GM23338 (cell line): ENCODE results near the gene DLG2.

ENCODE experiments used
- CREB1 ChIP-seq: fragments of 250-450 bp; sonication (Bioruptor Pico); IDR thresholded peaks from 2 replicates; pipeline ENCODE4 v1.5.0; 2020; ENCODE audit warnings: low read depth, mild to moderate bottlenecking, moderate library complexity
- EZH2 ChIP-seq: fragments of 200-600 bp; sonication (generic); IDR thresholded peaks from one replicate; pipeline ENCODE4 v1.8.0; 2017; ENCODE audit warnings: antibody characterized with exemption, mild to moderate bottlenecking, low read depth; ENCODE audit not compliant: unreplicated experiment
- EZH2phosphoT487 ChIP-seq: fragments of 200-600 bp; sonication (generic); IDR thresholded peaks from one replicate; pipeline ENCODE4 v1.8.1; 2018; ENCODE audit warnings: antibody characterized with exemption; ENCODE audit not compliant: unreplicated experiment
- JUNB ChIP-seq: IDR thresholded peaks from one replicate; pipeline ENCODE4 v1.6.1; 2016; ENCODE audit warnings: antibody characterized with exemption; ENCODE audit not compliant: unreplicated experiment
- POLR2AphosphoS5 ChIP-seq: IDR thresholded peaks from 2 replicates; pipeline ENCODE4 v1.6.1; 2016; ENCODE audit warnings: antibody characterized with exemption, low read depth
- STAT1 ChIP-seq: IDR thresholded peaks from one replicate; pipeline ENCODE4 v1.6.1; 2016; ENCODE audit warnings: antibody characterized with exemption; ENCODE audit not compliant: unreplicated experiment
- ZNF114 ChIP-seq: fragments of 250-450 bp; sonication (Bioruptor Pico); IDR thresholded peaks from 2 replicates; pipeline ENCODE4 v1.5.0; 2020; ENCODE audit warnings: mild to moderate bottlenecking, moderate library complexity
- ZNF331 ChIP-seq: fragments of 250-450 bp; sonication (Bioruptor Pico); IDR thresholded peaks from 2 replicates; pipeline ENCODE4 v1.5.0; 2020; ENCODE audit warnings: low read depth, mild to moderate bottlenecking, moderate library complexity
- TF ChIP-seq, protein P1 (sequence below), 2 experiments: fragments of 200-600 bp in 1 of 2; sonication (generic) in 1 of 2; conservative IDR thresholded peaks; 2 replicates each; pipeline versions ENCODE4 v1.5.1 to v1.6.1; 2016 to 2017; ENCODE audit warnings: antibody characterized with exemption in 2 of 2, low read depth in 2 of 2, mild to moderate bottlenecking in 2 of 2, moderate library complexity in 1 of 2
- TF ChIP-seq, protein P2 (sequence below): IDR thresholded peaks from one replicate; pipeline ENCODE4 v1.6.1; 2018; ENCODE audit warnings: antibody characterized with exemption; ENCODE audit not compliant: unreplicated experiment
- TF ChIP-seq, protein P3 (sequence below): IDR thresholded peaks from 2 replicates; pipeline ENCODE4 v1.6.1; 2016; ENCODE audit warnings: antibody characterized with exemption

- TF ChIP-seq, protein P1, sequence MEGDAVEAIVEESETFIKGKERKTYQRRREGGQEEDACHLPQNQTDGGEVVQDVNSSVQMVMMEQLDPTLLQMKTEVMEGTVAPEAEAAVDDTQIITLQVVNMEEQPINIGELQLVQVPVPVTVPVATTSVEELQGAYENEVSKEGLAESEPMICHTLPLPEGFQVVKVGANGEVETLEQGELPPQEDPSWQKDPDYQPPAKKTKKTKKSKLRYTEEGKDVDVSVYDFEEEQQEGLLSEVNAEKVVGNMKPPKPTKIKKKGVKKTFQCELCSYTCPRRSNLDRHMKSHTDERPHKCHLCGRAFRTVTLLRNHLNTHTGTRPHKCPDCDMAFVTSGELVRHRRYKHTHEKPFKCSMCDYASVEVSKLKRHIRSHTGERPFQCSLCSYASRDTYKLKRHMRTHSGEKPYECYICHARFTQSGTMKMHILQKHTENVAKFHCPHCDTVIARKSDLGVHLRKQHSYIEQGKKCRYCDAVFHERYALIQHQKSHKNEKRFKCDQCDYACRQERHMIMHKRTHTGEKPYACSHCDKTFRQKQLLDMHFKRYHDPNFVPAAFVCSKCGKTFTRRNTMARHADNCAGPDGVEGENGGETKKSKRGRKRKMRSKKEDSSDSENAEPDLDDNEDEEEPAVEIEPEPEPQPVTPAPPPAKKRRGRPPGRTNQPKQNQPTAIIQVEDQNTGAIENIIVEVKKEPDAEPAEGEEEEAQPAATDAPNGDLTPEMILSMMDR (conservative IDR thresholded peaks at IDR 0.05; ENCODE audit: low read depth in 2 of 2), result no peak
- TF ChIP-seq POLR2AphosphoS5 (no peak), EZH2 (no peak), ZNF114 (no peak), JUNB (no peak), EZH2phosphoT487 (no peak), CREB1 (CRISPR knock-in tag) (no peak), ZNF331 (CRISPR knock-in tag) (no peak), STAT1 (no peak)
- TF ChIP-seq, protein P2, sequence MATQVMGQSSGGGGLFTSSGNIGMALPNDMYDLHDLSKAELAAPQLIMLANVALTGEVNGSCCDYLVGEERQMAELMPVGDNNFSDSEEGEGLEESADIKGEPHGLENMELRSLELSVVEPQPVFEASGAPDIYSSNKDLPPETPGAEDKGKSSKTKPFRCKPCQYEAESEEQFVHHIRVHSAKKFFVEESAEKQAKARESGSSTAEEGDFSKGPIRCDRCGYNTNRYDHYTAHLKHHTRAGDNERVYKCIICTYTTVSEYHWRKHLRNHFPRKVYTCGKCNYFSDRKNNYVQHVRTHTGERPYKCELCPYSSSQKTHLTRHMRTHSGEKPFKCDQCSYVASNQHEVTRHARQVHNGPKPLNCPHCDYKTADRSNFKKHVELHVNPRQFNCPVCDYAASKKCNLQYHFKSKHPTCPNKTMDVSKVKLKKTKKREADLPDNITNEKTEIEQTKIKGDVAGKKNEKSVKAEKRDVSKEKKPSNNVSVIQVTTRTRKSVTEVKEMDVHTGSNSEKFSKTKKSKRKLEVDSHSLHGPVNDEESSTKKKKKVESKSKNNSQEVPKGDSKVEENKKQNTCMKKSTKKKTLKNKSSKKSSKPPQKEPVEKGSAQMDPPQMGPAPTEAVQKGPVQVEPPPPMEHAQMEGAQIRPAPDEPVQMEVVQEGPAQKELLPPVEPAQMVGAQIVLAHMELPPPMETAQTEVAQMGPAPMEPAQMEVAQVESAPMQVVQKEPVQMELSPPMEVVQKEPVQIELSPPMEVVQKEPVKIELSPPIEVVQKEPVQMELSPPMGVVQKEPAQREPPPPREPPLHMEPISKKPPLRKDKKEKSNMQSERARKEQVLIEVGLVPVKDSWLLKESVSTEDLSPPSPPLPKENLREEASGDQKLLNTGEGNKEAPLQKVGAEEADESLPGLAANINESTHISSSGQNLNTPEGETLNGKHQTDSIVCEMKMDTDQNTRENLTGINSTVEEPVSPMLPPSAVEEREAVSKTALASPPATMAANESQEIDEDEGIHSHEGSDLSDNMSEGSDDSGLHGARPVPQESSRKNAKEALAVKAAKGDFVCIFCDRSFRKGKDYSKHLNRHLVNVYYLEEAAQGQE, result no peak
- TF ChIP-seq, protein P3, sequence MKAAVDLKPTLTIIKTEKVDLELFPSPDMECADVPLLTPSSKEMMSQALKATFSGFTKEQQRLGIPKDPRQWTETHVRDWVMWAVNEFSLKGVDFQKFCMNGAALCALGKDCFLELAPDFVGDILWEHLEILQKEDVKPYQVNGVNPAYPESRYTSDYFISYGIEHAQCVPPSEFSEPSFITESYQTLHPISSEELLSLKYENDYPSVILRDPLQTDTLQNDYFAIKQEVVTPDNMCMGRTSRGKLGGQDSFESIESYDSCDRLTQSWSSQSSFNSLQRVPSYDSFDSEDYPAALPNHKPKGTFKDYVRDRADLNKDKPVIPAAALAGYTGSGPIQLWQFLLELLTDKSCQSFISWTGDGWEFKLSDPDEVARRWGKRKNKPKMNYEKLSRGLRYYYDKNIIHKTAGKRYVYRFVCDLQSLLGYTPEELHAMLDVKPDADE, result no peak
These were observed 2083.3 kb downstream of the DLG2 start for GRCh38 chr11:83543706-83544439.
